SK-N-SH treated with all-trans-retinoic acid at 6 μM for 48 hours (cell line): ENCODE results near the gene TBX18.

Experiments
- CSDC2 ChIP-seq: fragments of 250-450 bp; sonication (Bioruptor Pico); IDR thresholded peaks from 2 replicates; pipeline ENCODE4 v1.5.0; 2020; ENCODE audit warnings: mild to moderate bottlenecking, moderate library complexity
- ESRRG ChIP-seq: fragments of 250-450 bp; sonication (Bioruptor Pico); IDR thresholded peaks from 2 replicates; pipeline ENCODE4 v1.6.1; 2021; ENCODE audit warnings: mild to moderate bottlenecking
- ZNF8 ChIP-seq: fragments of 450-650 bp; formaldehyde crosslinking; IDR thresholded peaks from 2 replicates; pipeline ENCODE4 v1.5.0; 2020; ENCODE audit warnings: mild to moderate bottlenecking, moderate library complexity
- TF ChIP-seq, protein P1 (sequence below): fragments of 250-450 bp; sonication (Bioruptor Pico); IDR thresholded peaks from 2 replicates; pipeline ENCODE4 v1.5.1; 2020; ENCODE audit warnings: low read depth, mild to moderate bottlenecking, moderate library complexity
- TF ChIP-seq, protein P2 (sequence below): fragments of 250-450 bp; sonication (Bioruptor Pico); IDR thresholded peaks from 2 replicates; pipeline ENCODE4 v1.8.0; 2021; ENCODE audit warnings: low read depth, mild to moderate bottlenecking, moderate library complexity, borderline replicate concordance

DNA sequence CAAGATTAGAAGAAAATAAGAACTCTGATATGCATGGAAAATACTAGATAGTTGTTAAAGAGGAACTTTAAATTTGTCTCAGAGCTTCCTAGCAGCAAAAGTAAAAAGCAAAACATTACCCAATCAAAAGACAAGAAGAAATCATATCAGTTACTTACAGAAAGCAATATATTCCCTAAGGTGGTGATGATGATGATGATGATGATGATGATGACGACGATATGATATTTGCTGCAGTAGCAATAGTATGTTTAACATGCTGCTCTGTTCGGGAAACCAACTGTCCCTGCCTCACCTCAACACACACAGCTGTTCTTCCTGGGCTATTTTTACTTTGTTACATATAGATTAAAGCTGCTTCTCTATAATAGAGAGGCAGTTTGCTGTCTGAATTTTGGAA is 12.0 kb upstream of the TBX18 start:
- TF ChIP-seq, protein P1, sequence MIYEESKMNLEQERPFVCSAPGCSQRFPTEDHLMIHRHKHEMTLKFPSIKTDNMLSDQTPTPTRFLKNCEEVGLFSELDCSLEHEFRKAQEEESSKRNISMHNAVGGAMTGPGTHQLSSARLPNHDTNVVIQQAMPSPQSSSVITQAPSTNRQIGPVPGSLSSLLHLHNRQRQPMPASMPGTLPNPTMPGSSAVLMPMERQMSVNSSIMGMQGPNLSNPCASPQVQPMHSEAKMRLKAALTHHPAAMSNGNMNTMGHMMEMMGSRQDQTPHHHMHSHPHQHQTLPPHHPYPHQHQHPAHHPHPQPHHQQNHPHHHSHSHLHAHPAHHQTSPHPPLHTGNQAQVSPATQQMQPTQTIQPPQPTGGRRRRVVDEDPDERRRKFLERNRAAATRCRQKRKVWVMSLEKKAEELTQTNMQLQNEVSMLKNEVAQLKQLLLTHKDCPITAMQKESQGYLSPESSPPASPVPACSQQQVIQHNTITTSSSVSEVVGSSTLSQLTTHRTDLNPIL (CRISPR knock-in tag), result no peak
- no peak for TF ChIP-seq ESRRG (CRISPR knock-in tag)
- TF ChIP-seq ZNF8 (CRISPR knock-in tag), result no peak
- TF ChIP-seq, protein P2, sequence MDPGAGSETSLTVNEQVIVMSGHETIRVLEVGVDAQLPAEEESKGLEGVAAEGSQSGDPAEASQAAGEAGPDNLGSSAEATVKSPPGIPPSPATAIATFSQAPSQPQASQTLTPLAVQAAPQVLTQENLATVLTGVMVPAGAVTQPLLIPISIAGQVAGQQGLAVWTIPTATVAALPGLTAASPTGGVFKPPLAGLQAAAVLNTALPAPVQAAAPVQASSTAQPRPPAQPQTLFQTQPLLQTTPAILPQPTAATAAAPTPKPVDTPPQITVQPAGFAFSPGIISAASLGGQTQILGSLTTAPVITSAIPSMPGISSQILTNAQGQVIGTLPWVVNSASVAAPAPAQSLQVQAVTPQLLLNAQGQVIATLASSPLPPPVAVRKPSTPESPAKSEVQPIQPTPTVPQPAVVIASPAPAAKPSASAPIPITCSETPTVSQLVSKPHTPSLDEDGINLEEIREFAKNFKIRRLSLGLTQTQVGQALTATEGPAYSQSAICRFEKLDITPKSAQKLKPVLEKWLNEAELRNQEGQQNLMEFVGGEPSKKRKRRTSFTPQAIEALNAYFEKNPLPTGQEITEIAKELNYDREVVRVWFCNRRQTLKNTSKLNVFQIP (CRISPR knock-in tag), result no peak
- no peak for TF ChIP-seq CSDC2
